GM12874 (cell line): Measurements from ENCODE around the gene C16orf96.

Source experiments
- TF ChIP-seq, protein P1 (sequence below): IDR thresholded peaks from 2 replicates; pipeline ENCODE4 v1.5.1; 2011; ENCODE audit warnings: low read depth, mild to moderate bottlenecking, control low read depth, low read length, moderate library complexity; ENCODE audit not compliant: insufficient read depth

Gene C16orf96

DNA sequence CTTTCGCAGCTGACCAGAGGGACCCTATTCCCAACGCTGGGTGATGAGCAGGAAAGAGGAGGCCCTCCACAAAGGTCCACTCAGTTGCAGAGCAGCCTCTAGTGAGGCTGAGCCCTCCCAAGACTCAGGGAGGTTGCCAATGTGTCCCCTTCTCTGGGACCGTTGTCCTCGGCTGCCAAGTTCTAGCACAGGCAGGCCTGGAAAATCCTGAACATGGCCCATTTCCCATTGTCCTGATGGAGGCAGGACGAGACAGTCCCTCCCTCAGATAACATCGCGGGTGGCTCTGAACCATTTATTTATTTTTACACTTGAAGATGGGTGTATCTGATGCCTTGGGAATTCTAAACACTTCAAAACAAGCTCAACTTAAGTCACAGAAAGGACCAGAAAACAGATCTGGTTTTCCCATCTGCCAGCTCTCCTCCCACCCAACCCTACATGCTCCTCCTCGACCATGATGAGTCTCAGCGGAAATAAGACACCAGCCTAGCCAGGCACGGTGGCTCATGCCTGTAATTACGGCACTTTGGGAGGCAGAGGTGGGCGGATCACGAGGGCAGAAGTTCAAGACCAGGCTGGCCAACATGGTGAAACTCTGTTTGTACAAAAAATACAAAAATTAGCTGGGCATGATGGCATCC, 30.4 kb upstream of the C16orf96 start:
- TF ChIP-seq, protein P1, sequence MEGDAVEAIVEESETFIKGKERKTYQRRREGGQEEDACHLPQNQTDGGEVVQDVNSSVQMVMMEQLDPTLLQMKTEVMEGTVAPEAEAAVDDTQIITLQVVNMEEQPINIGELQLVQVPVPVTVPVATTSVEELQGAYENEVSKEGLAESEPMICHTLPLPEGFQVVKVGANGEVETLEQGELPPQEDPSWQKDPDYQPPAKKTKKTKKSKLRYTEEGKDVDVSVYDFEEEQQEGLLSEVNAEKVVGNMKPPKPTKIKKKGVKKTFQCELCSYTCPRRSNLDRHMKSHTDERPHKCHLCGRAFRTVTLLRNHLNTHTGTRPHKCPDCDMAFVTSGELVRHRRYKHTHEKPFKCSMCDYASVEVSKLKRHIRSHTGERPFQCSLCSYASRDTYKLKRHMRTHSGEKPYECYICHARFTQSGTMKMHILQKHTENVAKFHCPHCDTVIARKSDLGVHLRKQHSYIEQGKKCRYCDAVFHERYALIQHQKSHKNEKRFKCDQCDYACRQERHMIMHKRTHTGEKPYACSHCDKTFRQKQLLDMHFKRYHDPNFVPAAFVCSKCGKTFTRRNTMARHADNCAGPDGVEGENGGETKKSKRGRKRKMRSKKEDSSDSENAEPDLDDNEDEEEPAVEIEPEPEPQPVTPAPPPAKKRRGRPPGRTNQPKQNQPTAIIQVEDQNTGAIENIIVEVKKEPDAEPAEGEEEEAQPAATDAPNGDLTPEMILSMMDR, result no peak

DNA sequence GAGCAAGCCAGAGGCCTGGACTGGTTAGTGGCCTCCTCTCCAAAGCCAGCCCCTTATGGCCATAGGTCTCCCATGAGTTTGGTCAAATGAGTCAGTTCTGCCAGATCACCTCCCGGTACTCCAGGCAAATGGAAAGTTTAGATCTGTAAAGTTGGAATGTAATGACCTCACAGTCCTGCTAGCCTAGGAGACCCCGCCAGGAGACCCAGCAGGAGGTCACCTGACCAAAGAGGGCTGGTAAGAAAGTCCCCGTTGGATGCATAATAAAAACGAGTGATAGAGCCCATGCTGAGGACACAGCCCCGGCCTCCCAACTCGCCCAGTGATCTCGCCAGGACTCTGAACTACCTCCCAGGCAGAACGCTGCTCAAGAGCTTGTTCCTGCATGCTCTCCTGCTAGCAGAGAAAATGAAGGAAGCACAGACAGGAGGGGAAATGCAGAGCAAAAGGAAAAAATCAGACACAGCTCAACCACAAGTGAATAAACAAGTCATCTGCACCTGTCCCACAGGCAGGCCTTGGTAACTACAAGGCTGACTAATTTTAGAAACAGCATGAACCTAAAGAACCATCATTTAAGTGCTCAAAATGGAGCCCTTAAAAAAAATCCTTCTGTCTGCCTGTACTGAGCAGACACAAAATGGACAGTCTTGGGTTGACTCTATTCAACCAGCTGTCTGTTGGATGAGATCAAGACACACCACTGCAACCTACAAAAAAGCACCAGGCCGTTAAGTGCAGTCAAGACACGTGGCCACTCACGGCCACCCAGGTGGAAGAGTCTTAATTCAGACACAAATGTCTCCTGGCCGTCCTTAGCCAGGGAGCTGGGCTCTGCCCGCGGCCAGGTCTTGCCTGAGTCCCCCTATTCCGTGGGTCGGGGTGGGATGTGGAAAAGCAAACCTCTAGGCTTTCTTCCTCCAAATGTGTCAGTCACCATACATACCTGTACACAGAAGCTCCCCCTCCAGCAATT, 26.8 kb upstream of the C16orf96 start:
- TF ChIP-seq, protein P1, result no peak

DNA sequence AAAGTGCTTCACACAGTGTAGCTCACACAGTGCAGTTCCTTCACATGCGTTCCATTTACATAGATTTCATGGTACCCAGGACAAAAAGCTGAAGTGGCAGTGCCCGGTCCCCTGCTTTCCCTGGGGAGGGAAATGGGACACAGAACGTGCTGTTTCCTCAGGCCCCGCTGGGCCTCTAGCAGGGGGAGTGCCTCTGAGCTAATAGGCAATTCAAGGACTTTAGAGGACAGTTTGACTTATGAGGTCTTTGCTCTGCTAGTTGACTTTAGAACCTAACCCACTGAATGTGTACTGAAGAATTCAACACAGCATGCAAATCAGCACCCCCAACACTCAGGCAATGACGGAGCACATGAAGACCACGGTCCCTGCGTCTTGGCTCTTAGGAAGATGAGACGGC, 24.3 kb upstream of the C16orf96 start:
- TF ChIP-seq, protein P1, result no peak

DNA sequence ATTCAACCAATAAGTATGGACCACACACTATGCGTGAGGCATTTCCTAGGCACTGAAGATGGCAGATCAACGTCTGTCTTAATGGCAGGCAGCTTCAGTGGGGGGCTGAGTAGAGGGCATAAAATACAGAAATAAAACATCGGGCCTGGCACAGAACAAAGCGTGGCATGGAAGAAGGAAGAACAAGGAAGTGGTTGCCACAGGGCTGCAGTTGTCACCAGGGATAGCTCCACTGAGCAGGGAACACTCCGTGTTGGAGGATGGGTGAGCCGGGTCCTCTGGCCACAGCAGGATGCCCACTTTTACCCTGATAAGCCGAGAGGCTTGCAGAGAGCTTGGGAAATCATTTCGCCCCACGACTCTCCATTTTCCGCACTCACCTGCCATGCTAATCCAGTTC, 23.9 kb upstream of the C16orf96 start:
- TF ChIP-seq, protein P1, result no peak

DNA sequence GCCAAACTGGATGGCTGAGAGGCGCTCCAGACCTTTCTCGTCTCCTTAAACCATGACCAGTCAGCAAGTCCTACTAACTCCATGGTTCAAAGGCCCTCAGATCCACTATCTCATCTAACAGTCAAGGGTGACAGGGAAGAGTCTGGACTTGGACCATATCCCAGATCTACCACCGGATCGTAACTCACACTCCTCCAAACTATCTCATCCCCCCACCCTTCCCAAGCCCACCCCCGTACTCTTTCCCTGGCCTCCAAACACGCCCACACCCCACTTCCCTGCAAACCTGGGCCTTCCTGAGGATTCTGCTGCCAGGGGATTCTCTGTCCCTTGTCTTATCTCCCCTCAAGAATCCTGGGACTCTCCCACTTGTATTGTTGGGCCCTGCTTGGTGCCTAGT, 22.6 kb upstream of the C16orf96 start:
- TF ChIP-seq, protein P1, result no peak

DNA sequence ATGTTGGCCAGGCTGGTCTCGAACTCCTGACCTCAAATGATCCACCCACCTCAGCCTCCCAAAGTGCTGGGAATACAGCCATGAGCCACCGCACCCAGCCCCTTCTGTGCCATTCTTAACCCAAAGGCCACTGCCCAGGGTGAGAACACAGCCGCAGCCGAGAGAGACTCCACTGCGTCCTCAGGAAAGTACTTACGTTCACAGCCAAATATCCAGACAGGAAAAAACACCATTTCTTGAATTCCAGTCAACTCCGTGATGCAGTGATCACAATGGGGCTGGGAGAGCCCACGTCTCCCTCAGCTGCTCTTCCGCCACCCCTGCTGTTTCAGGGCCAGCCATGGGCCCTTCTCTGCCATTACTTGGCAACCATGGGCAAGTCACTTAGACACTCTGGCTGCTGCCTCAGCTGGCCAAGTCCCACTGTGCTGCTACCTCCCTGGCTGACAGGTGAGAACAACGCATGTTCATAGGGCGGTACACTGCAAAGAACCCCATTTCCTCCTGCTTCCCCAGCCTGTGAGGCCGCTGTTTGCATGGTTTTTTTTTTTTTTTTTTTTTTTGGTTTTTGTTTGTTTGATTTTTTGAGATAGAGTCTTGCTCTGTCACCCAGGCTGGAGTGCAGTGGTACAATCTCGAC, 21.9 kb upstream of the C16orf96 start:
- TF ChIP-seq, protein P1, result no peak

DNA sequence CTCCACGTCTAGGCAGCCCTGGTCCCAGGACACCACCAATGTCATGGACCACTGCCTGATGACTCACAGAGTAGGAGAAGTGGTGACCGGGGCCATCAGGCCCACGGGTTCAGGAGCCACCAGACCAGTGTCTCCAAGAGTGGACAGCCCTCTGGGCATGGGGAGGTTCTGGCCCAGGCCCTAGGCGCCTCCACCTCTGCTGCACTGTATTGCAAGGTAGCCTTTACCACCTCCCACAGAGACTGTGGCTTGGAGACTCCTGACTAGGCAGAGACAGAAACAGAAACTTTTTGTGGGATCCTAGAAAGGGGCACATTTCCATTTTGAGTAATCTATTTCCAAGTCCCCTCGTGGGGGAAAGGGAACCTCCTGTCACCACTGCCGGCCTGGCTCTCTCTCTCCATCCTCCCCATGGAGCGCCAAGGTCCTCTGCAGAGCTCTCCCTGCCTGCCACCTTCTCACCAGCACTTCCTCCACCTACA, 20.5 kb upstream of the C16orf96 start:
- TF ChIP-seq, protein P1, result no peak
